SK-N-SH (cell line): ENCODE measurements around the gene SOBP.

ENCODE experiments used
- CHD2 ChIP-seq: fragments of 150-350 bp; IDR thresholded peaks from 2 replicates; pipeline ENCODE4 v1.6.1; 2018; ENCODE audit warnings: low read length; ENCODE audit not compliant: partially characterized antibody
- EP300 ChIP-seq, 2 experiments: IDR thresholded peaks; 2 replicates each; pipeline versions ENCODE4 v1.4.0 to v1.6.1; 2012; ENCODE audit warnings: borderline replicate concordance in 1 of 2, low read depth in 1 of 2, low read length in 1 of 2
- JUND ChIP-seq: IDR thresholded peaks from 2 replicates; pipeline ENCODE4 v1.4.0; 2012
- NFIC ChIP-seq: IDR thresholded peaks from 2 replicates; pipeline ENCODE4 v1.4.0; 2012; ENCODE audit warnings: borderline replicate concordance
- NRF1 ChIP-seq: IDR thresholded peaks from 2 replicates; pipeline ENCODE4 v1.6.1; 2012; ENCODE audit warnings: low read depth, mild to moderate bottlenecking, low read length
- POLR2AphosphoS5 ChIP-seq: IDR thresholded peaks from 2 replicates; pipeline ENCODE4 v1.6.1; 2012; ENCODE audit warnings: low read depth, low read length
- RFX5 ChIP-seq: IDR thresholded peaks from 2 replicates; pipeline ENCODE4 v1.6.1; 2012; ENCODE audit warnings: mild to moderate bottlenecking, improper control_type of control experiment, low read length
- TAF1 ChIP-seq: IDR thresholded peaks from 2 replicates; pipeline ENCODE4 v1.6.1; 2012; ENCODE audit warnings: low read depth, mild to moderate bottlenecking, low read length, moderate library complexity, borderline replicate concordance
- TF ChIP-seq, protein P1 (sequence below): fragments of 200-600 bp; sonication (generic); IDR thresholded peaks from 2 replicates; pipeline ENCODE4 v1.6.1; 2017; ENCODE audit warnings: antibody characterized with exemption, mild to moderate bottlenecking, moderate library complexity
- TF ChIP-seq, protein P2 (sequence below): IDR thresholded peaks from 2 replicates; pipeline ENCODE4 v1.4.0; 2012; ENCODE audit warnings: low read depth

DNA sequence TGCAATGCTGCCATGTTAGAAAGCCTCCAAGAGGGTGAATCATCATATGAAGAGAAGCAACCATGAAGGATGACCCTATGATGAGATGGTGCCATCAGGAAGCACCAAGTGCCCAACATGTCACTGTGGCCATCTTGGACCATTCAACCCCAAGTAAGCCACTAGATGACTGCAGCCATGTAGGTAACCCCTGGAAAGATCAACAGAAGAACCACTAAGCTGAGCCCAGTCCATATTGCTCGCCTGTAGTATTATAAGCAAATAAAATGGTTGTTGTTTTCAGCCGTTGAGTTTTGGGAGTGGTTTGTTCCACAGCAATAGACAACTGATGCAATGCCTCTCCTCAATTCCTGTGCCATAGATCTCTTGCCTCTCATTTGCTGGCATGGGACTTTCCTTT, 193.3 kb downstream of the SOBP start:
- TF ChIP-seq NFIC (no peak), POLR2AphosphoS5 (no peak), TAF1 (no peak), NRF1 (no peak), JUND (no peak), CHD2 (no peak), EP300 (IDR thresholded peaks at IDR 0.05; ENCODE audit: borderline replicate concordance in 1 of 2, low read depth in 1 of 2, low read length in 1 of 2) (no peak), RFX5 (no peak)
- TF ChIP-seq, protein P1, sequence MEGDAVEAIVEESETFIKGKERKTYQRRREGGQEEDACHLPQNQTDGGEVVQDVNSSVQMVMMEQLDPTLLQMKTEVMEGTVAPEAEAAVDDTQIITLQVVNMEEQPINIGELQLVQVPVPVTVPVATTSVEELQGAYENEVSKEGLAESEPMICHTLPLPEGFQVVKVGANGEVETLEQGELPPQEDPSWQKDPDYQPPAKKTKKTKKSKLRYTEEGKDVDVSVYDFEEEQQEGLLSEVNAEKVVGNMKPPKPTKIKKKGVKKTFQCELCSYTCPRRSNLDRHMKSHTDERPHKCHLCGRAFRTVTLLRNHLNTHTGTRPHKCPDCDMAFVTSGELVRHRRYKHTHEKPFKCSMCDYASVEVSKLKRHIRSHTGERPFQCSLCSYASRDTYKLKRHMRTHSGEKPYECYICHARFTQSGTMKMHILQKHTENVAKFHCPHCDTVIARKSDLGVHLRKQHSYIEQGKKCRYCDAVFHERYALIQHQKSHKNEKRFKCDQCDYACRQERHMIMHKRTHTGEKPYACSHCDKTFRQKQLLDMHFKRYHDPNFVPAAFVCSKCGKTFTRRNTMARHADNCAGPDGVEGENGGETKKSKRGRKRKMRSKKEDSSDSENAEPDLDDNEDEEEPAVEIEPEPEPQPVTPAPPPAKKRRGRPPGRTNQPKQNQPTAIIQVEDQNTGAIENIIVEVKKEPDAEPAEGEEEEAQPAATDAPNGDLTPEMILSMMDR, result no peak
- TF ChIP-seq, protein P2, sequence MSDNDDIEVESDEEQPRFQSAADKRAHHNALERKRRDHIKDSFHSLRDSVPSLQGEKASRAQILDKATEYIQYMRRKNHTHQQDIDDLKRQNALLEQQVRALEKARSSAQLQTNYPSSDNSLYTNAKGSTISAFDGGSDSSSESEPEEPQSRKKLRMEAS, result no peak
